Stomach smooth muscle (tissue), 2 donors: ENCODE results near the gene PARP1.
A peak's percentile ranks its signal among the peaks of the same experiment; 100 is the strongest.

ENCODE experiments used
- H3K27ac ChIP-seq: one replicate; pipeline ENCODE4 v1.7.0; 2013; ENCODE audit warnings: mild to moderate bottlenecking, low read length, inconsistent platforms
- H3K27me3 ChIP-seq, 2 donors: one replicate each; pipeline ENCODE4 v1.7.0; 2013; ENCODE audit warnings: low read length in 2 of 2; ENCODE audit not compliant: insufficient read depth in 2 of 2, control insufficient read depth in 1 of 2
- H3K36me3 ChIP-seq, 2 donors: one replicate each; pipeline ENCODE4 v1.7.0; 2013; ENCODE audit warnings: low read length in 2 of 2; ENCODE audit not compliant: control insufficient read depth in 2 of 2, insufficient read depth in 2 of 2
- H3K4me1 ChIP-seq: one replicate; pipeline ENCODE4 v1.7.0; 2013; ENCODE audit warnings: low read length; ENCODE audit not compliant: control insufficient read depth, insufficient read depth
- H3K4me3 ChIP-seq, 2 donors: one replicate each; pipeline ENCODE4 v1.7.0; 2013; ENCODE audit warnings: low read length in 2 of 2
- H3K9ac ChIP-seq, 2 donors: one replicate each; pipeline ENCODE4 v1.7.0; 2013; ENCODE audit warnings: low read length in 2 of 2, mild to moderate bottlenecking in 1 of 2
- H3K9me3 ChIP-seq, 2 donors: one replicate each; pipeline ENCODE4 v1.7.0; 2013; ENCODE audit warnings: low read length in 2 of 2; ENCODE audit not compliant: control insufficient read depth in 2 of 2
- donor health status: healthy.
- donor health status: Pancreatic carcinoma.

Gene PARP1

DNA sequence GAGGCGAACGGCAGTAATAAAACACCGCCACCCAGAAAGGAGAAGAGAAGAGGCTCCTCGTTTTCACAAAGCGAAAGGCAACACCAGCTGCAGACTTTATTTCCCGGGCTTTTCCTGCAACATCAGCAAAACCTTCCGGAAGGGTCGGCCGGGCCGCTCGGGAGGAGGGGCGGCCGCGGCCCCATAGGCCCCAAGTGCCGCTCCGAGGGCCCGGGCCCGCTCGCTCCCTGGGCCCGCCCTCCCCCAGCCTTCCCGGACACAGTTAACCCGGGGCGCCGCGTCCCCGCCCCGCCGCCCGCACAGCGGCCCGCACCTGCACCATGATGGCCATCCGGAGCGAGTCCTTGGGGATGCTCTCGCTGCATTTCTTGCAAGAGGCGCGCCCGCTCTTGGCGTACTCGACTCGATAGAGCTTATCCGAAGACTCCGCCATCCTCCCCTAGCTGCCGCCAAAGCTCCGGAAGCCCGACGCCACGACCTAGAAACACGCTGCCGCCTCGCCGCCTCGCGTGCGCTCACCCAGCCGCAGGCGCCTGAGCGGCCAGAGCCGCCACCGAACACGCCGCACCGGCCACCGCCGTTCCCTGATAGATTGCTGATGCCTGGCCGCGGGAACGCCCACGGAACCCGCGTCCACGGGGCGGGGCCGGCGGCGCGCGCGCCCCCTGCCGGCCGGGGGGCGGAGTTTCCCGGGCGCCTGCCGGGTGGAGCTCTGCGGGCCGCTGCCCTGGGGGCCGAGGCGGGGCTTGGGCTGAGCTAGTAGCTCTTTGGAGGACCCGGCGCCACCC lies at the start of gene PARP1:
TSS of gene PARP1 (minus strand) at position 597 of the 788 bp plus-strand sequence. CDS start at position 433, 164 bp downstream.
- Histone ChIP-seq H3K27ac (peak within 1 kb of the TSS; percentile 62), H3K4me1 (peaks cover 37% of the 10 kb centered on the region), H3K4me3 (peak within 1 kb of the TSS; percentile 71 to 84), H3K9me3 (no peaks in the 10 kb centered on the region), H3K36me3 (no peaks in the 10 kb centered on the region), H3K27me3 (no peaks in the 10 kb centered on the region), H3K9ac (peak within 1 kb of the TSS; percentile 68 to 80)

DNA sequence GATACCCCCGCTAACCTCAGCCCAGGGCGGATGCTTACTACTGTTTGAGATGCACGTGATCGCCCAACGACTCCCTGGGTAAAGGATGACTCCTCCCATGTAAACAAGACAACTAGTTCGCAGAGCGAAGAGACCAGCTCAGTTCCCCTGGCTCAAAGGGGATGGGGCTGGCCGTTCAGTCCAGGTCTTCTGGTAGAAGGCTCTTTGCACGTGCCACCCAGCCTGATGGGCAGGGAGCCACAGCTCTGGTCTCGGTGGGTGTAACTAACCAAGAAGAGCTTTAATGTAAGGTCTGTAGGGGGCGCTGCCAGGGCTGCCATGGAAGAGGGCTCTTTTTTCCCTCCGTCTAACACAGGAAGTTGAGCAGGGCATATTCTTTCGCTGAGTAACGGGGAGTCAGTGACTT lies 49.4 kb upstream of the PARP1 start:
- no peak overlapping the region for H3K9ac ChIP-seq
- no peak overlapping the region for H3K4me3 ChIP-seq
- no peaks in the 10 kb centered on the region for H3K36me3 ChIP-seq
- no peak overlapping the region for H3K27ac ChIP-seq
- H3K9me3 ChIP-seq = peaks cover 6 to 7% of the 10 kb centered on the region in 2 donors
- H3K27me3 ChIP-seq = peaks cover 0 to 4% of the 10 kb centered on the region in 2 donors
- H3K4me1 ChIP-seq = no peaks in the 10 kb centered on the region

DNA sequence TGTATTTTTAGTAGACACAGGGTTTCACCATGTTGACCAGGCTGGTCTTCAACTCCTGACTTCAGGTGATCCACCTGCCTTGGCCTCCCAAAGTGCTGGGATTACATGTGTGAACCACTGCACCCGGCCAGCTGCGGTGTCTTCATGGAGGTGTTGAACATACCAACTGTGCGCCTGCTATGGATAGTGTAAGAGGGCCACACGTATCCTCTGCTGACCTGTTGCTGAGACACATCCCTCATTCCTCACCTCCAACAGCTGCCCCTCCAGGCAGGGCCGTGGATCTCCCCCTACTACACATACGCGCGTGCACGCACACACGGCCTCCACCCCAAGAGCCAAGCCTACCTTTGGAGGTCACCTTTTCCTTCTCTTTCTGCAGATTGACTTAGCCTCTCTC lies 48.0 kb upstream of the PARP1 start:
- H3K27me3 ChIP-seq = peaks cover 2 to 4% of the 10 kb centered on the region in 2 donors
- no peak overlapping the region for H3K27ac ChIP-seq

DNA sequence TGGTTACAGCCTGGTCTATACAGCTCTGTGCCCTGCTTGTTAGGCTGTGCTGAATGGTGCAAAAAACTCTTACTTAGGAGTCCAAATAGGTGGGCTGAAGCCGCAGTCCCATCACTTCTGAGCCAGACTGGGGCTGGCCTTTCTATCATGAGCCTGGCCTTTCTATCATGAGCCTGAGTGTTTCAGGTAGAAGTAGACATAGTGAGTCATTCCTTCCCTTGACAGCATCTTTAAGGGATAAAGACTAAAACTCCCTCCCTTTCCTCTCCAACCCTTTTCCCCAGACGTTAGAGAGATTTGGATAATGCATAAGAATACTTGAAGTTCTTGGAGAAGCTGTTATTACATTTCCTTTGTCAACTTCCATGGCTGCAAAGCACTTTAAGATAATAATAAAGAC lies 46.5 kb upstream of the PARP1 start:
- Histone ChIP-seq H3K27me3 (peaks cover 2 to 4% of the 10 kb centered on the region in 2 donors), H3K9me3 (no peaks in the 10 kb centered on the region), H3K9ac (no peak overlapping the region), H3K27ac (no peak overlapping the region), H3K36me3 (no peaks in the 10 kb centered on the region), H3K4me3 (no peak overlapping the region), H3K4me1 (no peaks in the 10 kb centered on the region)

More for the DNA sequence above, 48.0 kb upstream of the PARP1 start:
- Histone ChIP-seq H3K4me1 (no peaks in the 10 kb centered on the region), H3K9me3 (peaks cover 0 to under 1% of the 10 kb centered on the region in 2 donors), H3K9ac (no peak overlapping the region), H3K36me3 (no peaks in the 10 kb centered on the region), H3K4me3 (no peak overlapping the region)

DNA sequence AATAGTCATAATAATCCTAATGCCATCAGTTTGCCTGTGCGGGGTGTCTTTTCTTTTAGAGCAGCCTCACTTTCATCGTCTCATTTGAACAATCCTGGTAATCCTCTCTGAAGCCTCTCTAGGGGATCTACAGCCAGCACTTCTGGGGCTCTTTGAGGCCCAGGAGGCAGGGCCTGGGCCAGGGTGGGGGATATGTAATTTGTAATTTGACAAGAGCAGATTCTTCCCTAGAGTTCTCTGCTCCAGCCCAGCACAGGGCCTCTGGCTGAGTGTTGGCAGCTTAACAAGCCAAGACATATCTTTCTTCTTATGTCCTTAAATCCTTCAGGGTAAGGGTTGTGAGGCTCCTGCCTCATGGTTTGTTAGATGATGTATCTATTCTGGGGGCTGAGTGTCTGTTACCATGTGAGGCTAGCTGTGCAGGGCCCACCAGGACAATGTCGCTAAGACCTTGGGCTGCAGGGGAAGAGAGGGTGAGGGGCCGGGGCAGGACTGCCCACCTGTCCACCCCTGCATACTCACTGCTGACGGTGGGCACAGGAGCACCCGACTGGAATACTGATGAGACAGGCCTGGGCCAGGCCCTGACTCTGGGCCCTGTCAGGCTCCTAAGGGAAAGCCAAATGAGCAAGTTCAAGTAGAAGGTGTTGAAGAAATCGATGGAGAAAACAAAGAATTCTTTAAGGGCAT lies 45.3 kb upstream of the PARP1 start:
- Histone ChIP-seq H3K4me3 (no peak overlapping the region), H3K36me3 (no peaks in the 10 kb centered on the region), H3K9ac (no peak overlapping the region), H3K27ac (no peak overlapping the region), H3K4me1 (no peaks in the 10 kb centered on the region), H3K9me3 (no peaks in the 10 kb centered on the region), H3K27me3 (peaks cover 2 to 4% of the 10 kb centered on the region in 2 donors)

DNA sequence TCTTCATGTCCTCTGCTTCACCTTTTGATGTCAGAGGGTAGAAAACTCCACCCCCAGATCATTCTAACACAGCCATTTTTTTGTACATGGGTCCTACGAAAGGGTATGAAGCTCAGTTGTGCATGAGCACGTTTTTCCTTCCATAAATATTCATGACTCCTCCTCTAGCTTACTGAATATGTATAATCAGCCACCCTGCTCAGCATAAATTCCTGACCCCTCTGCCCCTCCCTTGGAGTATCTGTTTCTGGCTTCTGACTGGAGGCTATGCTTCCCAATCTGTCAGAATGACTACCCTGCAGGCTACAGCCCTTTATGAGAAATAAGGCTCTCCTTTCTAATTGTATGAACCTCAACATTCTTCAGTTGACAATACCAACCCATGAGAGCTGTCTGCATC lies 42.8 kb upstream of the PARP1 start:
- Histone ChIP-seq H3K27me3 (peaks cover 0 to 2% of the 10 kb centered on the region in 2 donors), H3K36me3 (no peaks in the 10 kb centered on the region), H3K4me3 (no peak overlapping the region), H3K9me3 (no peaks in the 10 kb centered on the region), H3K4me1 (no peaks in the 10 kb centered on the region), H3K27ac (no peak overlapping the region), H3K9ac (no peak overlapping the region)

DNA sequence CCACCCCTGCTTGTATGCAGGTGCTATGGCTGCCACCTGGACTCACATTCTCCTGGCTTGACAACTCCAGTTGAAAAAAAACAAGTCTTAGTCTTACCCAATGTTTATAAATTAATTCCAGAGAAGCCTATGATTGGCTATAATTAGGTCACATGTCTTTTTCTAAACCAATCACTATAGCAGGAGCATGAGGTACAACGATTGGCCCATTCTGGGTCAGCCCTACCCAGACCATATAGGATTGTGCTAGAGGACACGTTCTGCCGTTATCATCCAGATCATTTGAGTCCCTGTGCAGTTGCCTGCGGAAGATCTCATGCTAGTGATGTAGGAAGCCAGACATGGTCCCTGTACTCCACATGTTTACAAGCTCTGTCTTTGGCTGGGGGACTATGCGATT lies 41.9 kb upstream of the PARP1 start:
- no peak overlapping the region for H3K27ac ChIP-seq
- H3K9me3 ChIP-seq = no peaks in the 10 kb centered on the region
- peaks cover 0 to 2% of the 10 kb centered on the region in 2 donors for H3K27me3 ChIP-seq

DNA sequence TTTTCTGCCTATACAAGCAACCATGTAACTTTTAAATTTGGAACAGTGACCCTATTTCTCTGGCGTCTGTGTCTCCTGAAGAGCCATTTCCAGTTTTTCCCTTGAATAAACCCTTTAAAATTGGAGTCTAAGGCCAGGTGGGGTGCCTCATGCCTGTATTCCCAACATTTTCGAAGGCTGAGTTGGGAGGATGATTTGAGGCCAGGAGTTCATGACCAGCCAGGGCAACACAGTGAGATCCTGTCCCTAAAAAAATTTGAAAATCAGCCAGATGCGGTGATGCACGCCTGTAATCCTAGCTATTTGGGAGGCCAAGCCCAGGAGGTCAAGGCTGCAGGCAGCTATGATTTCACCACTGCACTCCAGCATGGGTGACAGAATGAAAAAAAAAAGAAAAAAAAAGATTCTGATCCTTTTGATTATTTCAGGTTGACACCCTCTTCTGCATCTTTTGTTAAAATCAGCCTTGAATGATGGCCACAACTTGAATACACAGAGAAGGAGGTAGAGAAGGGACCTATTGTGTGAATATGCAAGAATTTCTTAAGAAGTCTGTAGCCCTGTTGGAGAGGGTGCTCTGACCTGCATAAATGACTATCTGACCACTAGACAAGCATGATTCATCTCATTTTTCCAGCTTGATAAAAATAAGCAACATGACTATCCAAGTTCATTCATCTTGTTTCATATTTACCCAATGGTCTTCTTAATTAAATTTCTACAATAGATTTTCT lies 40.2 kb upstream of the PARP1 start:
- Histone ChIP-seq H3K9ac (no peak overlapping the region), H3K27ac (no peak overlapping the region), H3K9me3 (no peaks in the 10 kb centered on the region), H3K4me3 (no peak overlapping the region), H3K36me3 (no peaks in the 10 kb centered on the region), H3K4me1 (no peaks in the 10 kb centered on the region), H3K27me3 (peaks cover 0 to 2% of the 10 kb centered on the region in 2 donors)

More for the DNA sequence above, 41.9 kb upstream of the PARP1 start:
- no peak overlapping the region for H3K4me3 ChIP-seq
- H3K36me3 ChIP-seq = no peaks in the 10 kb centered on the region
- H3K9ac ChIP-seq = no peak overlapping the region
- H3K4me1 ChIP-seq = no peaks in the 10 kb centered on the region

DNA sequence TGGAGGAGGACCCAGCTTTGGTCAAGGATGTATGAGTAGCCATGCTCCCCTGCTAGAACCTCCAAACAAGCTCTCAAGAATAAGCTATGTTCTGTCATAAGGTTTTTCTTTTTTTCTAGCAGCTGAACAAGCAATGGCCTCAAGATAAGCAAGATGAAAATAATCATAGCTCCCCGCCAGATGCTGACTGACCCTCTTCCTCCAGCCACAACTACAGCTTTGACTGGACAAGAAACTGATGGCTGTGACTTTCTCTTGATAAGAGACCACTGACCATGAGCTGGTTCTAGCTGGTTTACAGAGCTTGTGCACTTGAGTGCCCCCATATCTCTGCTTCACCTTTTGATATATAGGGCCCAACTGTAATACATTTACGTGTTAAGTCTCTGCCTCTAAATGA lies 38.2 kb upstream of the PARP1 start:
- no peaks in the 10 kb centered on the region for H3K36me3 ChIP-seq
- H3K4me1 ChIP-seq = no peaks in the 10 kb centered on the region
- no peak overlapping the region for H3K4me3 ChIP-seq
- no peak overlapping the region for H3K9ac ChIP-seq
- peaks cover 0 to 2% of the 10 kb centered on the region in 2 donors for H3K27me3 ChIP-seq
- H3K9me3 ChIP-seq = no peaks in the 10 kb centered on the region
- no peak overlapping the region for H3K27ac ChIP-seq

DNA sequence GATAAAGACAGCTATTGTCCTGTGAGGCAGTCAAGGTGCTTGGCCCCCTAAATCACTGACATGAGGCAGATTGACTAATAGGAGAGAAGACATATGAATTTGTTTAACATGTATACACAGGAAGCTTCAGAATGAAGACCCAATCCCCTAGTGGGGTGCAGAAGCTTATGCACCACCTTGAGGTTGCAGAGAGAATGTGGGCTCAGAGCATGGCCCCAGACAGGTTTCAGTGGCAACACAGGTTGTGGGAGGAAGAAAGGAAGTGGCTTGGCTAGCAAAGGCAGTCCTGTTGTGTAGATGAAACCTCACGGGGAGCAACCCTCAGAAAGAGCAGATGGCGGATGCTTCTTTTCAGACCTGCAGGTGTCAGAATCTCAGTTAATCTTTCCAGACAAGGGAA lies 37.0 kb upstream of the PARP1 start:
- H3K9me3 ChIP-seq = no peaks in the 10 kb centered on the region
- H3K27me3 ChIP-seq = peaks cover 0 to 2% of the 10 kb centered on the region in 2 donors
- no peaks in the 10 kb centered on the region for H3K4me1 ChIP-seq
- H3K36me3 ChIP-seq = no peaks in the 10 kb centered on the region
- no peak overlapping the region for H3K9ac ChIP-seq
- H3K4me3 ChIP-seq = no peak overlapping the region
- no peak overlapping the region for H3K27ac ChIP-seq
